CD4-positive, CD25-positive, alpha-beta regulatory T cell (primary cell): ENCODE results near the gene GRIP2. TPM values are rescaled to one million over a fixed set of nuclear protein-coding genes. Genes with fewer than 3 reads are reported as not detected.

ENCODE experiments used
- ATAC-seq, 2 donors: fragments of 150-1000 bp; cut with Tn5 transposase; one replicate each; pipeline ENCODE4 v1.10.0; 2021; ENCODE audit warnings: low read depth in 2 of 2, moderate number of reproducible peaks in 2 of 2, moderate library complexity in 1 of 2
- DNase-seq, 3 donors: peaks; one replicate each; pipeline versions ENCODE4 v3.0.0 to v3.0.0-alpha.2; 2012 to 2022; ENCODE audit warnings: mixed read lengths in 1 of 3
- H3K27ac ChIP-seq: one replicate; pipeline ENCODE4 v1.7.0; 2013; ENCODE audit warnings: mild to moderate bottlenecking, low read length; ENCODE audit not compliant: insufficient read depth, poor library complexity, severe bottlenecking
- H3K27me3 ChIP-seq: one replicate; pipeline ENCODE4 v1.7.0; 2013; ENCODE audit warnings: low read length; ENCODE audit not compliant: control insufficient read depth, insufficient read depth
- H3K36me3 ChIP-seq: one replicate; pipeline ENCODE4 v1.7.0; 2013; ENCODE audit warnings: mild to moderate bottlenecking, low read length, moderate library complexity; ENCODE audit not compliant: control insufficient read depth, insufficient read depth
- H3K4me1 ChIP-seq: 2 replicates; pipeline ENCODE4 v1.7.0; 2013; ENCODE audit warnings: mild to moderate bottlenecking, low read length; ENCODE audit not compliant: insufficient read depth, control insufficient read depth, poor library complexity, severe bottlenecking
- H3K4me3 ChIP-seq: one replicate; pipeline ENCODE4 v1.7.0; 2013; ENCODE audit warnings: low read depth, mild to moderate bottlenecking, low read length, moderate library complexity
- H3K9me3 ChIP-seq, 2 experiments: 1 replicate in 1 of 2; 2 replicates in 1 of 2; pipeline ENCODE4 v1.7.0; 2013; ENCODE audit warnings: low read length in 2 of 2, mild to moderate bottlenecking in 1 of 2, moderate library complexity in 1 of 2; ENCODE audit not compliant: control insufficient read depth in 2 of 2
- H3K27ac Mint-ChIP-seq, 3 donors: one replicate each; pipeline ENCODE4 v1.8.0; 2020 to 2022; ENCODE audit warnings: mild to moderate bottlenecking in 3 of 3, mixed read lengths in 3 of 3, moderate library complexity in 2 of 3
- H3K27me3 Mint-ChIP-seq: one replicate; pipeline ENCODE4 v1.8.0; 2022; ENCODE audit warnings: mild to moderate bottlenecking, mixed read lengths
- H3K36me3 Mint-ChIP-seq: one replicate; pipeline ENCODE4 v1.8.0; 2020; ENCODE audit warnings: mixed read lengths
- H3K4me1 Mint-ChIP-seq, 4 donors: one replicate each; pipeline ENCODE4 v1.8.0; 2020 to 2022; ENCODE audit warnings: mixed read lengths in 4 of 4, mild to moderate bottlenecking in 1 of 4
- H3K4me3 Mint-ChIP-seq, 4 donors: one replicate each; pipeline ENCODE4 v1.8.0; 2020 to 2022; ENCODE audit warnings: mild to moderate bottlenecking in 4 of 4, mixed read lengths in 4 of 4, moderate library complexity in 3 of 4
- H3K9me3 Mint-ChIP-seq, 7 donors: one replicate each; pipeline ENCODE4 v1.8.0; 2020 to 2022; ENCODE audit warnings: mixed read lengths in 7 of 7, mild to moderate bottlenecking in 3 of 7, moderate library complexity in 2 of 7
- polyA plus RNA-seq, 4 donors: library from polyadenylated mRNA; unstranded; fragments of 300-500 nt; fragmentation: Illumina TruSeq; gene quantifications; one replicate each; pipeline ENCODE4 v1.2.3, GENCODE V29; 2021
- total RNA-seq: library from RNA; stranded (reverse); gene quantifications from one replicate; pipeline ENCODE4 v1.2.3, GENCODE V29; 2022

Gene GRIP2
- total and polyA plus RNA-seq, 5 donors from 2014 or later: 0.18 TPM; not detected in 4

GRCh38 chr3:14457481-14457880 lies 82.7 kb downstream of the GRIP2 start:
- Mint-ChIP-seq H3K9me3 (no peaks in the 10 kb centered on the region), H3K27me3 (no peaks in the 10 kb centered on the region), H3K36me3 (peaks cover 15% of the 10 kb centered on the region), H3K4me3 (no peak overlapping the region), H3K27ac (peak overlapping the region in 1 of 3 donors; percentile 46), H3K4me1 (peaks cover 0 to 5% (median 1%) of the 10 kb centered on the region in 4 donors)
- Histone ChIP-seq H3K4me3 (no peak overlapping the region), H3K4me1 (no peaks in the 10 kb centered on the region), H3K27ac (no peak overlapping the region), H3K27me3 (no peaks in the 10 kb centered on the region), H3K36me3 (peaks cover 61% of the 10 kb centered on the region), H3K9me3 (no peaks in the 10 kb centered on the region)
- DNase-seq (no peak), ATAC-seq (no peak)

- no peaks in the 10 kb centered on the region for H3K27me3 ChIP-seq
- H3K27ac ChIP-seq: no peak overlapping the region
- H3K27me3 Mint-ChIP-seq: no peaks in the 10 kb centered on the region
- H3K4me3 Mint-ChIP-seq: no peak overlapping the region
- H3K4me1 Mint-ChIP-seq: peaks cover 0 to 5% (median 1%) of the 10 kb centered on the region in 4 donors
- H3K9me3 Mint-ChIP-seq: no peaks in the 10 kb centered on the region
- peaks cover 63% of the 10 kb centered on the region for H3K36me3 ChIP-seq
- ATAC-seq (no peak), DNase-seq (no peak)
- no peak overlapping the region for H3K4me3 ChIP-seq
- no peaks in the 10 kb centered on the region for H3K9me3 ChIP-seq
- H3K36me3 Mint-ChIP-seq: peaks cover 15% of the 10 kb centered on the region
- no peak overlapping the region for H3K27ac Mint-ChIP-seq
- no peaks in the 10 kb centered on the region for H3K4me1 ChIP-seq
These were observed 83.3 kb downstream of the GRIP2 start for GRCh38 chr3:14456794-14457193.

GRCh38 chr3:14455571-14456317 lies 84.4 kb downstream of the GRIP2 start:
- Histone ChIP-seq H3K9me3 (no peaks in the 10 kb centered on the region), H3K27ac (no peak overlapping the region), H3K27me3 (no peaks in the 10 kb centered on the region), H3K4me3 (no peak overlapping the region), H3K4me1 (no peaks in the 10 kb centered on the region), H3K36me3 (peaks cover 67% of the 10 kb centered on the region)
- Mint-ChIP-seq H3K27me3 (no peaks in the 10 kb centered on the region), H3K36me3 (peaks cover 24% of the 10 kb centered on the region), H3K4me1 (peaks cover 0 to 5% (median 1%) of the 10 kb centered on the region in 4 donors), H3K27ac (peak overlapping the region in 1 of 3 donors; percentile 49), H3K9me3 (no peaks in the 10 kb centered on the region), H3K4me3 (no peak overlapping the region)
- DNase-seq (no peak), ATAC-seq (no peak)

DNA sequence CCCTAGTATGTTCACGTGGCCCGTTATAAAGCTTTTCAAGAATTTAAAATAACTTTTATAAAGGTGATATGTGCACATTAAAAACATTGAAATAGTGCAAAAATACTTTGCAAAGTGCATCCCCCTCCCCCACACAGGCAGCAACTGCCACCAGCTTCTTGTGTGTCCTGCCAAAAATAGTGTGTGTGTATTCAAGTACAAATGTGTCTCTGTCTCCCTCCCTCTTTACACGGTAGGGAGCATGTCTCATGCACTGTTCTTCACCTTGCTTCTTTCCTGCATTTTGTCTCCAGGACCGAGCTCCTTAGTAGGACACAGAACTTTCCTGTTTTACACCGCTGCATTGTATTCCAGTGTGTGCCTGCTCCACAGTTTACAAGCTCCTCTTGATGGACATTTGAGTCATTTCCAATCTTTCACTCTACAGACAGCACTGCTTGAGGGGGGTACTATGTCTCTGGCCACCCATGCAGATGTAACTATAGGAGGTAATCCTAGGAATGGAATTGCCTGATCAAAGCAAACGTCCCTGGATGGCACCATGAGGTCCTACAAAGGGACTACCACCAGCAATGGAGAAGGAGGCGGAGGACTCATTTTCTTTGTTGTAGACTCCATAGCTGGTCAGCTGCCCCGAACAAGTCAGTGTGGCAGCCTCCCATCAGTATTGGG lies 85.4 kb downstream of the GRIP2 start:
- Histone ChIP-seq H3K27ac (no peak overlapping the region), H3K36me3 (peaks cover 68% of the 10 kb centered on the region), H3K27me3 (no peaks in the 10 kb centered on the region), H3K4me3 (no peak overlapping the region), H3K9me3 (no peaks in the 10 kb centered on the region), H3K4me1 (no peaks in the 10 kb centered on the region)
- DNase-seq (no peak), ATAC-seq (no peak)
- H3K27me3 Mint-ChIP-seq: no peaks in the 10 kb centered on the region
- H3K36me3 Mint-ChIP-seq: peaks cover 16% of the 10 kb centered on the region
- no peak overlapping the region for H3K4me3 Mint-ChIP-seq
- peak overlapping the region in 1 of 3 donors; percentile 47 for H3K27ac Mint-ChIP-seq
- no peaks in the 10 kb centered on the region for H3K9me3 Mint-ChIP-seq
- H3K4me1 Mint-ChIP-seq: no peaks in the 10 kb centered on the region

- no peak overlapping the region for H3K4me3 Mint-ChIP-seq
- H3K4me1 Mint-ChIP-seq: no peaks in the 10 kb centered on the region
- no peaks in the 10 kb centered on the region for H3K9me3 Mint-ChIP-seq
- no peaks in the 10 kb centered on the region for H3K9me3 ChIP-seq
- no peak overlapping the region for H3K4me3 ChIP-seq
- no peaks in the 10 kb centered on the region for H3K4me1 ChIP-seq
- peaks cover 69% of the 10 kb centered on the region for H3K36me3 ChIP-seq
- ATAC-seq (no peak), DNase-seq (no peak)
- H3K36me3 Mint-ChIP-seq: peaks cover 18% of the 10 kb centered on the region
- no peaks in the 10 kb centered on the region for H3K27me3 Mint-ChIP-seq
- H3K27me3 ChIP-seq: no peaks in the 10 kb centered on the region
- H3K27ac Mint-ChIP-seq: peak overlapping the region in 1 of 3 donors; percentile 47
- no peak overlapping the region for H3K27ac ChIP-seq
These were observed 86.1 kb downstream of the GRIP2 start for GRCh38 chr3:14453876-14454638.

DNA sequence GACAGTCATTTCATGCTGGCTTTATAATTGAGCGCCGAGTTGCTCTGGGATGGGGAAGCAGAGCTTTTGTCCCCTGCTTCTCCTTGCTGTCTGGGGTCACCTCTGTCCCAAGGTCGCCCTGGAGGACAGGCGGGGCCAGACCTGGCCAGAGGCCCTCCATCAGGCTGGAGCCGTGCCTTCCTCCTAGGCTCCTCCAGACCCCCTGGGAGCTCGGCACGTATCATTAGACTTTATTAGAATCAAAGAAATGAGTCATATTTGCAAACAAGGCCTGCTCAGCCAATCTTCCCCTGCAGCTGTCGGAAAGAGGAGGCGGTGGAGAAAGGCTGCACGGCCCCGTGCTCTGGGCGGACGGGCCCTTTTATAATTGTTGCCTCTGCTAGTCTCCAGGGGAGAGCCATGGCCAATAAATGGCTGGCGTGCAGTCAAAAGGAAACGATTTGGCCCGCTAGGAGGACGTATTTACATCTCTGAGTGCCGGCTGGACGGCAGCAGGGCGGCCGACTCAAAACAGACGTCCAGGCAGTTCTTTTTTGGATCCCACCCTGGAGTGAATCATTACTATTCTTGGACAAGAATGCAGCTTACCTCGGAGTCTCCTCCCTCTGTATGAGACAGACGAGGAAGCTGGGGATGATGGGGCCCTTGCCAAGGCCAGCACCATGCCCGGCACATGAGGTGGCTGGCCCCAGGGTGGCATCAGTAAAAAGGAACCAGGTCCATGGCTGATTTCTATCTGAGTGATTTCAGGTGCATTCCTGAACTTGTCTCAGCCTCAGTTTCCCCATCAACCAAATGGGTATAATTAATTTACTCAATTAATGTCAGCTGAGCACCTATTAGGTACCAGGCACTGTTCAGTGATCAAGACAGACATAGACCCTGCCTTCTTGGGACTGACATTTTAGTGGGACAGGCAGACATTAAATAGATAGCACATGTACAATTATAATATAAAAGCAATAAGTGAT lies 87.1 kb downstream of the GRIP2 start:
- Histone ChIP-seq H3K36me3 (peaks cover 69% of the 10 kb centered on the region), H3K4me3 (no peak overlapping the region), H3K27ac (no peak overlapping the region), H3K9me3 (no peaks in the 10 kb centered on the region), H3K27me3 (no peaks in the 10 kb centered on the region), H3K4me1 (no peaks in the 10 kb centered on the region)
- Mint-ChIP-seq H3K27me3 (no peaks in the 10 kb centered on the region), H3K4me3 (no peak overlapping the region), H3K4me1 (no peaks in the 10 kb centered on the region), H3K36me3 (peaks cover 25% of the 10 kb centered on the region), H3K9me3 (no peaks in the 10 kb centered on the region), H3K27ac (no peak overlapping the region)
- DNase-seq (no peak), ATAC-seq (no peak)
